HG03432 (cell line): ENCODE measurements around the gene KLHL12.

Experiments
- ATAC-seq: cut with Tn5 transposase; IDR thresholded peaks from one replicate; pipeline ENCODE4 v1.9.1; 2021; ENCODE audit warnings: mild to moderate bottlenecking, moderate library complexity; ENCODE audit not compliant: unreplicated experiment

The KLHL12 gene

GRCh38 chr1:202844259-202844658 is 82.8 kb downstream of the KLHL12 start:
- no peak for ATAC-seq

GRCh38 chr1:202843081-202843480 is 84.0 kb downstream of the KLHL12 start:
- ATAC-seq, result no peak
